ENCODE results near the gene NAT16.
"Not testable (repeated sequence)": the region's sequence is repeated elsewhere in the genome, so short reads cannot be mapped to it uniquely, and the experiment has no call there.

NAT16 gene

DNA sequence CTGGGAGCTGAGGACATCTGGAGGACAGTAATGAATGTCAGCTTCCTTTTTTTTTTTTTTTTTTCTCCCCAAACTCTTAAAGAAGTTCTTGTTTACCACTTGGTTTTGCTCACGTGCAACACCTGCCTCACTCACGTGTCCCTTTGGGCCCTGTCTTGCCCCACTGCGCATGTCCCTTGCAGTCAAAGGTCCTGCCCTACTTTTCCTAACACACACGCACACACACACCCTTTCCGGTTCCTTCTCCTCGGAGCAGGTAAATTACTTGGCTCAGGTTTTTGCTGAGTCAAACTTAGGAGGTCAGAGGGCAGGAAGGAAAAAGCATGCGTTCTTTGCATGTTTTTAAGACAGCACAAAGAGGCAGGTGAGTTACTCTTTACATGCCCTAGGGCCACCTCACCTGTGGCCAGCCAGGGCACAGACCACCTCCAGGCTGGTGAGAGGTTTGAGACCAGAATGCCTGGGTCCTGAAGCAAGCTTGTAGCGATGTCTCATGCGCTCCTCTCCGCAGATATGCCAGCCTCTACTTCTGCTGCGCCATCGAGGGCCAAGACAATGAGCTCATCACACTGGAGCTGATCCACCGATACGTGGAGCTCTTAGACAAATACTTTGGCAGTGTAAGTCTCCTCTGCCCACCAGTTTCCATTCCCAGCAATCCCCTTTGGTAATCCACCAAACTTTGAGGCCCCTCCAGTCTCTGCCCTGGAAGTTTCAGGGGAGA lies 23.1 kb downstream of the NAT16 start:
- no peak for DNase-seq

DNA sequence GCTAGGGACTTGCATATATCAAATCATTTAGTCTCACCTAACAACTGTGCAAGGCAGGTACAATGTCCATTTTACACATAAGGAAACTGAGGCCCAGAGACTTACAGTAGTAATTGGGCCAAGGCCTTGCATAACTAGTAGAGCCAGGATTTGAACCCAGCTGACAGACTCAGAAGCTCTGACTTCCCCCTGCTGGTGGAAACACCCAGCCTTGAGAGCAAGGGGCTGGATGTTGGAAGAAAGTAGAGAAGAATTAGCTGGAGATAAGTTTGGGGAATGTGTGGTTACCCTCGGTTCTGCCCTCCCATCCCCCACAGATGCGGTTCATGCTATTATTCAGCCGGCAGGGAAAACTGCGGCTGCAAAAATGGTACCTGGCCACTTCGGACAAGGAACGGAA lies 23.8 kb downstream of the NAT16 start:
- no peak for DNase-seq

DNA sequence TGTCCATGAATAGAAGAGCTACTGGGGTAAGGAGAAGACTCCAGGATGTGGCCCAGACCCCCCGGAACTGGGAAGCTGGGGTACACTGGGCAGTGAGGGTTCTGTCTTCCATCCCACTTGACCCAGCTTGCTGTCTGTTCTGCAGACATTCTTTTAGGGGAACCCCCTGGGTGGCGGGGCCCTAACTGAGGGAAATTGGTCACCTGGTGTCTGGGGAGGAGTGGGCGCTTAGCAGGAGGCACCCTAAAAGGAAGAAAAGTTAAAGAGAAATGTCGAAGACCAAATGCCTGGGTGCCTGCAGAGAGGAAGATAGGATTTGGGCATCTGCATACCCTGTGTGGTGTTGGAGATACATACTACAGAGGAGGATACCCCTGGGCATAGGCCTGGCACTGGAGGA lies 24.8 kb downstream of the NAT16 start:
- DNase-seq, result no peak

DNA sequence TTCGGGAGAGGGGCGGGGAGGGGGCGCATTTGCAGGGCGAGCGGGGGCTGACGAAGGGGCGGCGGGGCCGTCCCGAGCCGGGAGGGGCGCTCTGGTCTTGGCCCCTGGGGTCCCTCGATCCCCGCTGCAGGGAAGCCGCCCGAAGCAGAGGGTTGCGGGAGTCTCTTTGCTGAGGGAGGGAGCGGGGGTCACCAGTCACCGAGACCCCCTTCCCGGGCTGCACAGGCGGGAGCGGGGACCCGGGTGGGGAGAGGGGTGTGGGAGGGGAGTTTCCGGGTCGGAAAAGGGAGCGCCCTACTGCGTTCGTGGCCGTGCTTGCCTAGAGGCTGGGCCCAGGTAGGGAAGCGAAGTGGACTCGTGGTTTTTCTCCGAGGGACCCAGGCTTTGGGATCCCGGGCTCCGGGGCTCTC lies 25.4 kb downstream of the NAT16 start:
- DNase-seq, result no peak

DNA sequence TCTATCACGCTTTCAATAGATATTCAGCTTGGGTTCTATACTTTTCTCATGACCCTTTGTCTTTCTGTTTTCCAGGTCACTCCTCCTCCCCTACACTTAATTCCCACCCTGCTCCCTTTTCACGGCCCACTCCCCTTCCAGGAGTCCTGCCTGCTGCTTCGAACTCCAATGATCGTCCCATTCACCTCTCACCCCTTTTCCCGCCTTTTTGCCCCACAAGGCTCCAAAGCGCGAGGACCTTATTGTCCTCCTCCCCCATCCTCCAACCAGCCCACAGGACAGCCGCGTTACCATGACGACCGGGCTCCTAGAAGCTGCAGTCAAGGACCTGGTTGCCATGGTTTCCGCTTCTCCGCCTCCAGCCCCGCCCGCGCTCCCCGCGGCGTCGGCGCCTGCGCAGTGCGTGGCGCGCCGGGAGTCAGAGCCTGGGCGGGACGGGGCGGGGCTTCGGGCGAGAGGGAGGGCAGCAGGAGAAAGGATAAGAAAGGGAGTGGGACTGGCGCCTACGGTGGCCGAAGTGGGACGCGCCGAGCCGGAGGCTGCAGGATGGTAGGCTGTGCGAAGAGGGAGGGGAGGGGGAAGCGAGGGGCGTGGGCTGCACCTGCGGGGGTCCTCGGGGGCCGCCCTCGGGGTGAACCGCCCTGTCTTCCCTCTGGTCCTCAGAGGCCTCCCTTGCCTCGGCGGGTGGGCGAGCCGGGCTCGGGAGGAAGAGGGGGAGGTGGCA lies 26.0 kb downstream of the NAT16 start, which contains the start of gene AP1S1:
Gene AP1S1, plus strand, starts transcription at position 508 of the 724 bp plus-strand sequence. Its CDS starts 39 bp downstream, at position 547.
- DNase-seq, result peak; percentile 85

DNA sequence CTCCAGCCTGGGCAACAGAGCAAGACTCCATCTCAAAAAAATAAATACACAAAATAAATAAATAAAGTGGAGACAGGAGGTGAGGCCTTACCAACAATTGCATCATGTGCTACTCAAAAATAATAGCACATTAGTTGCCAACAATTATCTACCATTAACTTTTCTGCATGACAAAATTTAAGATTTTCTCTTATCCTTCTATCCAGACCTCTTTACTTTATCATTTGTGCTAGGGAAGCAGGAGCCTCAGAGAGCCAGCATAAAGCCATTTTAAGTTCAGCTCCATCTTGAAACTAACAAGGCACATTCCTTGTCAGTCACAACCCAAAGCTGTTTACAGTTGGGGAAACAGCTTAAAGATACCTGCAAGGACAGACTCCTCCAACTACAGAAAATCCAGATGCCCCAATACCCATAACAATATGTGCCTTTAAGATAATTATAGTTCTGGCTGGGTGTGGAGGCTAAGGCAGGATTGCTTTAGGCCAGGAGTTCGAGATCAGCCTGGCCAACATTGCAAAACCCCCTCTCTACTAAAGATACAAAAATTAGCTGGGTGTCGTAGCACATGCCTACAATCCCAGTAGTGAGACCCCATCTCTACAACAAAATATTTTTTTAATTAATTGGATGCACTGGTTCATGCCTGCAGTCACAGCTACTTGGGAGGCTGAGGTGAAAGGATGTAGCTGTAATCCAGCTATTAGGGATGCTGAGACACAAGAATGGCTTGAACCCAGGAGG lies 28.0 kb downstream of the NAT16 start:
- DNase-seq, result no peak

DNA sequence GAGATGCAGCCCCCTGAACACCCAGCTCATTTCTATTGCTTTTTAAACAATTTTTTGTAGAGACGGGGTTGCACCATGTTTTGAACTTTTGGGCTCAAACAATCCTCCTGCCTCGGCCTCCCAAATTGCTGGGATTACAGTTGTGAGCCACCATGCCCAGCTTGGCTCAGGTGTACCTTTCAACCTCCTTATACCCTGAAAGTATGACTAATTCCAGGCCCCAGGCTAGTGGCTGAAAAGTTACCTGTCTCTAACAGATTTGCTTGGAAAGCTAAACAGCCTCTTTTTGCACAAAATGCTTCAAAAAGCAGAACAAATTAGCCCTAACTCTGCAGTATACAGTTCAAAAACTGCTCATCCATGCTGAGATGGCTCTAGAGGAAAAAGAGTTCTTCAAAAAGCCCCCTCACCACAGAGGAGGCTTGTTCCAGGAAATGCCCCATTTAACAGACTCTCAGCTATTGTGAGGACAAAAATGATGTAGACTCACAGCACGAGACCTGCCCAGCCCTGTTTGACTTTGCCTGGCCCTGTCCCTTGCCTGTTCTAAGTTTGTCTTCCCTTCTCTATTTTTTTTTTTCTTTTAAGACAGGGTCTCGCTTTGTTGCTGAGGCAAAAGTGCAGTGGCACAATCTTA lies 39.2 kb downstream of the NAT16 start:
- DNase-seq, result no peak

DNA sequence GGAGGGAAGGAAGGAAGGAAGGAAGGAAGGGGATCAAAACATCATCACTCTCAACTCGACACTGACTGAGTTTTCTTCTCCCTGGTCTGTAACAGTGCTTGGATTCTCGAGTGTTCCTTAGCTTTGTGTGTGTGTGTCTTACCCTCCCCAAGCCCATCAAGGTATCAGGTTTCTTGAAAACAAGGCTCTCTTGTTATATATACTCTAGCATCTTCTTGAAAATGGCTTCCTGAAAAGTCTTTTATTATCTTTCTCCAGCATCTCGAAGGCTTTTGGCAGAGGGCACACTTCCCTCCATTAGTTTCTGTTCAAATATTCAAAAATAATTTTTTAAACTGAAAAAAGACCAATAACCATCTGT lies 39.8 kb downstream of the NAT16 start:
- no peak for DNase-seq

DNA sequence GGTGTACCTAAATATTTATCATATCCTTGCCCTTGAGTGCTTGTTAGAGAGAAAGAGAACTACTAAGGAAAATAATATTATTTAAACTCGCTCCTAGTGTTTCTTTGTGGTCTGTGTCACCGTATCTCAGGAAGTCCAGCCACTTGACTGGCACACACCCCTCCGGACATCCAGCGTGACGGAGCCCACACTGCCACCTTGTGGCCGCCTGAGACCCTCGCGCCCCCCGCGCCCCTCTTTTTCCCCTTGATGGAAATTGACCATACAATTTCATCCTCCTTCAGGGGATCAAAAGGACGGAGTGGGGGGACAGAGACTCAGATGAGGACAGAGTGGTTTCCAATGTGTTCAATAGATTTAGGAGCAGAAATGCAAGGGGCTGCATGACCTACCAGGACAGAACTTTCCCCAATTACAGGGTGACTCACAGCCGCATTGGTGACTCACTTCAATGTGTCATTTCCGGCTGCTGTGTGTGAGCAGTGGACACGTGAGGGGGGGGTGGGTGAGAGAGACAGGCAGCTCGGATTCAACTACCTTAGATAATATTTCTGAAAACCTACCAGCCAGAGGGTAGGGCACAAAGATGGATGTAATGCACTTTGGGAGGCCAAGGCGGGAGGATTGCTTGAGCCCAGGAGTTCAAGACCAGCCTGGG lies 41.8 kb downstream of the NAT16 start:
- peak; percentile 44 for DNase-seq

DNA sequence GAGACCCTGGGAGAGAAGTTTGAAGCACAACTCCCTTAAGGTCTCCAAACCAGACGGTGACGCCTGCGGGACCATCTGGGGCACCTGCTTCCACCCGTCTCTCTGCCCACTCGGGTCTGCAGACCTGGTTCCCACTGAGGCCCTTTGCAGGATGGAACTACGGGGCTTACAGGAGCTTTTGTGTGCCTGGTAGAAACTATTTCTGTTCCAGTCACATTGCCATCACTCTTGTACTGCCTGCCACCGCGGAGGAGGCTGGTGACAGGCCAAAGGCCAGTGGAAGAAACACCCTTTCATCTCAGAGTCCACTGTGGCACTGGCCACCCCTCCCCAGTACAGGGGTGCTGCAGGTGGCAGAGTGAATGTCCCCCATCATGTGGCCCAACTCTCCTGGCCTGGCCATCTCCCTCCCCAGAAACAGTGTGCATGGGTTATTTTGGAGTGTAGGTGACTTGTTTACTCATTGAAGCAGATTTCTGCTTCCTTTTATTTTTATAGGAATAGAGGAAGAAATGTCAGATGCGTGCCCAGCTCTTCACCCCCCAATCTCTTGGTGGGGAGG lies 42.4 kb downstream of the NAT16 start:
- DNase-seq, result no peak

DNA sequence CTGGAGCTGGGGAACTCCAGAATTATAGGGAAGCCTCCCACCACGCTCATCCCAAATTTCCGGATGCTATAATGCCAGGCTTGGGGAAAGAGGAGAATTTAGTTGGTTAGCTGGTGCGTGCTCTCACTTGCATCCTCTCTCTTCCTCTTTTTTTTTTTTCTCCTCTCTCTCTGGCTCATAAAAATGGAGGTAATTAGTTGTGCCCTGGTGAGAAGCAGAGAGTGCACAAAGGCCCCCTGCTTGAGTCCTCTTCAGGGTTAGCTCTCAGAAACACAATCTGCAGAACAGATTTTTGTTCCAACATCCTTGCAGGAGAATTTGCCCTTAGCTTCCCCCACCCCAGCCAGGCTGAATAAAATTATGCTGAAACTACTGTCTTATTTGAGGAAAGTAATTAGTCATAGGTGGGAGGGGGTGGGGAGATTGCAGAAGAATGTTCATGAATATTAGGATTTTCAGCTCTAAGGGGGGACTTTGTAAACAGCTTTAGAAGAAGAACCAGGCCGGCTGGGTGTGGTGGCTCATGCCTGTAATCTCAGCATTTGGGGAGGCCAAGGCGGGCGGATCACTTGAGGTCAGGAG lies 45.6 kb downstream of the NAT16 start:
- DNase-seq, result no peak

DNA sequence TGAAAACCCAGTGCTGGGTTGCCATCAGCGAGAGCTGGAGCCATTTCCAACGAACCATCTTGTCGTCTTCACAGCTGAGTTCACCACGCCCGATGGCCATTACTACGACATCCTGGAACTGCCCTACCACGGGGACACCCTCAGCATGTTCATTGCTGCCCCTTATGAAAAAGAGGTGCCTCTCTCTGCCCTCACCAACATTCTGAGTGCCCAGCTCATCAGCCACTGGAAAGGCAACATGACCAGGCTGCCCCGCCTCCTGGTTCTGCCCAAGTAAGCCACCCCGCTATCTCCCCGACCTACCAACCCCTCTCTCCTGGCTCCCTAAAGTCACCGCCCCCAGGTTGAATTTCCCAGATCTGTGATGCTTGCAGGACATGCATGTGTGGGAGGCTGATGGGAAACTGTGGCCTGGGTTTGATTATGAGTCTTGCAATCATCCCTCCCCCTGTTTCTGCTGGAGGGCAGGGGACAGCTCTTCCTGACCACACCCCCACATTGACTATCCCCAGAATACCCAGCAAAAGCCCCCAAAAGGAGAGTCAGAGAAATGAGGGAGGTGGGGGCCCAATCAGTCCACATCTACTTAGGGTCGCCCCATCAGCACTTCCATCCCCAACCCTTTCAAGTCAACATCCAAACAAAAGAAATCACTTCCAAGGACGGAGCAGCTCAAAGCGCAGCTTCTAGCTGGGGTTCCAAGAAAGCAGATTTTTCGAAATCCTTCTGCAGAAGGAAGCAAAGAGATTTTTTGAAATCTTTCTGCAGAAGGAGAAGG lies 46.3 kb downstream of the NAT16 start:
- no peak for DNase-seq

DNA sequence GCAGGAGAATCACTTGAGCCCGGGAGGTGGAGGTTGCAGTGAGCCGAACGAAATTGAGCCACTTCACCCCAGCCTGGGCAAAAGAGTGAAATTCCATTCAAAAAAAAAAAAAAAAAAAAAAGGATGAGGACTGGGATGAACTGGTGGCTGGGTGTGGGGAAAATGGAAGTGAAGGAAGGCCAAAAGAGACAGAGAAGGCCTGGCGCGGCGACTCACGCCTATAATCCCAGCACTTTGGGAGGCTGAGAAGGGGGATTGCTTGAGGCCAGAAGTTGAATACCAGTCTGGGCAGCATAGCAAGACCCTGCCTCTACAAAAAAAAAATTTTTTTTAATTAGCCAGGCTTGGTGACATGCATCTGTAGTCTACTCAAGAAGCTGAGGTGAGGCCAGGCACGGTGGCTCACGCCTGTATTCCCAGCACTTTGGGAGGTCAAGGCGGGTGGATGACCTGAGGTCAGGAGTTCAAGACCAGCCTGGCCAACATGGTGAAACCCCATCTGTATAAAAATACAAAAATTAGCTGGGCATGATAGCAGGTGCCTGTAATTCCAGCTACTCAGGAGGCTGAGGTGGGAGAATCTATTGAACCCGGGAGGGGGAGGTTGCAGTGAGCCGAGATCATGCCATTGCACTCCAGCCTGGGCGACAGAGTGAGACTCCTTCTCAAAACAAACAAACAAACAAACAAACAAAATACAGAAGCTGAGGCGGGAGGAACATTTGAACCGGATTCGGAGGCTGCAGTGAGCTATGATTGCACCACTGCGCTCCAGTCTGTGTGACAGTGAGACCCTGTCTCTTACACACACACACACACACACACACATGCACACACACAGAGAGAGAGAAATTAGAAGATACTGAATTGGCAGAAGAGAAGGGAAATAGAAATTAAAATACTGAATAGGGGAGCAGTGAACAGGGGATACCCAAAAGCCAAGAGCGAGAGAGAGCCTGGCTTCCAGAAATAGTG lies 47.2 kb downstream of the NAT16 start:
- DNase-seq, result not testable (repeated sequence)

DNA sequence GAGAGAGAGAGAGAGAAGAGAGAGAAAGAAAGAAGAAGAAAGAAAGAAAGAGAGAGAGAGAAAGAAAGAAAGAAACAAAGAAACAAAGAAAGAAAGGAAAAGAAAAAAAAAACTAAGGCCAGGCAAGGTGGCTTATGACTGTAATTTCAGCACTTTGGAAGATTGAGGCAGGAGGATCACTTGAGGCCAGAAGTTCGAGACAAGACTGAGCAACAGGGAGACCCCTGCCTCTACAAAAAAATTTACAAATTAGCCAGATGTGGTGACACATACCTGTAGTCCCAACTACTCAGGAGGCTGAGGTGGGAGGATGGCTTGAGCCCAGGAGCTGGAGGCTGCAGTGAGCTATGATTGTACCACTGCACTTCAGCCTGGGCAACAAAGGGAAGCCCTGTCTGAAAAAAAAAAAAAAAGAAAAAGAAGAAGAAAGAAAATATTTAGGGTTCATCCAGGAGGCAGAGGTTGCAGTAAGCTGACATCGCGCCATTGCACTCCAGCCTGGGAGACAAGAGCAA lies 50.4 kb downstream of the NAT16 start:
- no peak for DNase-seq

DNA sequence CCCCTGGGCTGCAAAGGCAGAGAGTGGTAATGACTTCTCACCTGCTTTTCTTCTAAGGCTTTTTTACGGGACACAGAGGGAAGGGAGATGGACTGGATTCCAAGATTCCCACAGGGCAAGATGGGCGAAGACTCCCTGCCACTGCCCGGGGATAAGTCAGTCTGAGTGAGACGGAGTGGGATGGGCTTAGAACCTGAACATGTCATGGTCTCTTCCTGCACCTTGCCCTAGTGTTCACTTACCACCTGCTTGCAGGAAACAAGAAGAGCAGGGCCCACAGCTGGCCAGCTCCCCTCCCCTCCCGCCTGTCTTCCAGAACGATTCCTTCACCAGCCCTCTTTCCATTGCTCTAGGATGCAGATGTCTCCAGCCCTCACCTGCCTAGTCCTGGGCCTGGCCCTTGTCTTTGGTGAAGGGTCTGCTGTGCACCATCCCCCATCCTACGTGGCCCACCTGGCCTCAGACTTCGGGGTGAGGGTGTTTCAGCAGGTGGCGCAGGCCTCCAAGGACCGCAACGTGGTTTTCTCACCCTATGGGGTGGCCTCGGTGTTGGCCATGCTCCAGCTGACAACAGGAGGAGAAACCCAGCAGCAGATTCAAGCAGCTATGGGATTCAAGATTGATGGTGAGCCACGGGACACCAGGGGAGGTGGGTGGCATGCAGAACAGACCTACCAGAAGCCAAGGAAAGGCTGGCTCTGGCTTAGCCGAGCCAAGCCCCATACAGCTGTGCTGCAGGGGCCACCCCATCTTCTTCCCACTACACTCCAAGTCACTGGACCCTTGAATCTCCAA lies 51.9 kb downstream of the NAT16 start:
- no peak for DNase-seq

DNA sequence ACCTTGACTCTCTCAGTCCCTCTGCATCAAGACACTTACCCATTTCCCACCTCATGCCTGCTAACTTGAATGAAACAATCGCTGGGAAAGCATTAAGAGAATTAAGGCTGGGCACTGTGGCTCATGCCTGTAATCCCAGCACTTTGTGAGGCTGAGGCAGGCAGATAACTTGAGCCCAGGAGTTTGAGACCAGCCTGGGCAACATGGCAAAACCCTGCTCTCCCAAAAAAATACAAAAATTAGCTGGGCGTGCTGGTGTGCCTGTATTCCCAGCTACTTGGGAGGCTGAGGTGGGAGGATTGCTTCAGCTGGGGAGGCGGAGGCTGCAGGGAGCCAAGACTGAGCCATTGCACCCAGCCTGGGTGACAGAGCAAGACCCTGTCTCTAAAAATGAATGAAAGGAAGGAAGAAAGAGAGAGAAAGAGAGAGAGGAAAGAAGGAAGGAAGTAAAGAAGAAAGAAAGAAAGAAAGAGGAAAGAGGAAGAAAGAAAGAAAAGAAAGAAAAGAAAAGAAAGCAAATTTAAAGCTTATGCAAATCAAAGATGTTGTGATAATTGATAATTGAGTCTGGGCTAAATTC lies 52.5 kb downstream of the NAT16 start:
- no peak for DNase-seq

DNA sequence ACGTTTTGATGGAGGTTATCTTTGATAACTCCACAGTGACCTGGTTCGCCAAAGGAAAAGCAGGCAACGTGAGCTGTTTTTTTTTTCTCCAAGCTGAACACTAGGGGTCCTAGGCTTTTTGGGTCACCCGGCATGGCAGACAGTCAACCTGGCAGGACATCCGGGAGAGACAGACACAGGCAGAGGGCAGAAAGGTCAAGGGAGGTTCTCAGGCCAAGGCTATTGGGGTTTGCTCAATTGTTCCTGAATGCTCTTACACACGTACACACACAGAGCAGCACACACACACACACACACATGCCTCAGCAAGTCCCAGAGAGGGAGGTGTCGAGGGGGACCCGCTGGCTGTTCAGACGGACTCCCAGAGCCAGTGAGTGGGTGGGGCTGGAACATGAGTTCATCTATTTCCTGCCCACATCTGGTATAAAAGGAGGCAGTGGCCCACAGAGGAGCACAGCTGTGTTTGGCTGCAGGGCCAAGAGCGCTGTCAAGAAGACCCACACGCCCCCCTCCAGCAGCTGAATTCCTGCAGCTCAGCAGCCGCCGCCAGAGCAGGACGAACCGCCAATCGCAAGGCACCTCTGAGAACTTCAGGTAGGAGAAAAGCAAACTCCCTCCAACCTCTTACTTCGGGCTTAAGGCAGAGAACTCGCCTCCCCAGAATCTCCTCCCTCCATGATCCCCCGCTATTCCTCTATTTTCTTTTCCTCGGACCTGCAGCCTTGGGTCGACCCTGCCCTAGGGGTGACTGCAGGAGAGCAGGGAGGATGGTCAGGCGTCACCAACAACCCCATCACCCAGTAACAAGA lies 53.2 kb downstream of the NAT16 start, which contains the start of gene SERPINE1:
Gene SERPINE1, plus strand, starts transcription at position 454 of the 809 bp plus-strand sequence. CDS start 1,290 bp downstream, outside the sequence.
- DNase-seq, result no peak

Data from NCI-H446 treated with DMSO at 0.1 percent for 48 hours (cell line).